Gastrocnemius medialis (tissue), 4 donors: ENCODE data around the gene RAB7A.

Source experiments
- POLR2A ChIP-seq, 2 donors: fragments of 450-650 bp; IDR thresholded peaks; one replicate each; pipeline ENCODE4 v1.6.1; 2017; ENCODE audit warnings: antibody characterized with exemption in 2 of 2, mild to moderate bottlenecking in 2 of 2, moderate library complexity in 2 of 2
- TF ChIP-seq, protein P1 (sequence below), 5 experiments: fragments of 450-650 bp in 3 of 5; fragments of 200-600 bp in 2 of 5; sonication (generic) in 2 of 5; IDR thresholded peaks in 4 of 5; conservative IDR thresholded peaks in 1 of 5; 1 replicate in 4 of 5; 2 replicates in 1 of 5; pipeline ENCODE4 v1.5.1; 2016 to 2019; ENCODE audit warnings: antibody characterized with exemption in 5 of 5, mild to moderate bottlenecking in 3 of 5, moderate library complexity in 3 of 5

DNA sequence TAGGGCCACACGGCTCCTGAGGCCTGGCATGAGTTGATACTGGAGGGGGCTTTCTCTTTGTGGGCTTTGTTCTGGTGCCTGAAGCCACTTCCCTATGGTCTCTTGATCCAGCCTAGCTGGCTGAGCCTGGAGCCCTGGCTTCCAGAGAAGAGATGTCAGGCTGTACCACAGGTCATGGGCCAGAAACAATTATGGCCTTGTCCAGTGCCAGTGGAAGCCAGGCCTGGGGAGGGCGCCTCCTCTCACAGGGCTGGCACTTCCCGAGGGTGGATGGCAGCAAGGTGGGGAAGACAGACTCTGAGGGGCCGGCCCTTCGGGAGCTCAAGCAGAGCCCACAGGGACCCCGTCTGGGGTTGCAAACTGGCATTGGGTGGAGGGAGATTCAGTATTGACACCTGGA is 118.5 kb downstream of the RAB7A start:
- TF ChIP-seq, protein P1, sequence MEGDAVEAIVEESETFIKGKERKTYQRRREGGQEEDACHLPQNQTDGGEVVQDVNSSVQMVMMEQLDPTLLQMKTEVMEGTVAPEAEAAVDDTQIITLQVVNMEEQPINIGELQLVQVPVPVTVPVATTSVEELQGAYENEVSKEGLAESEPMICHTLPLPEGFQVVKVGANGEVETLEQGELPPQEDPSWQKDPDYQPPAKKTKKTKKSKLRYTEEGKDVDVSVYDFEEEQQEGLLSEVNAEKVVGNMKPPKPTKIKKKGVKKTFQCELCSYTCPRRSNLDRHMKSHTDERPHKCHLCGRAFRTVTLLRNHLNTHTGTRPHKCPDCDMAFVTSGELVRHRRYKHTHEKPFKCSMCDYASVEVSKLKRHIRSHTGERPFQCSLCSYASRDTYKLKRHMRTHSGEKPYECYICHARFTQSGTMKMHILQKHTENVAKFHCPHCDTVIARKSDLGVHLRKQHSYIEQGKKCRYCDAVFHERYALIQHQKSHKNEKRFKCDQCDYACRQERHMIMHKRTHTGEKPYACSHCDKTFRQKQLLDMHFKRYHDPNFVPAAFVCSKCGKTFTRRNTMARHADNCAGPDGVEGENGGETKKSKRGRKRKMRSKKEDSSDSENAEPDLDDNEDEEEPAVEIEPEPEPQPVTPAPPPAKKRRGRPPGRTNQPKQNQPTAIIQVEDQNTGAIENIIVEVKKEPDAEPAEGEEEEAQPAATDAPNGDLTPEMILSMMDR (IDR thresholded peaks at IDR 0.05 in 4 of 5, conservative IDR thresholded peaks at IDR 0.05 in 1 of 5): no peak
- TF ChIP-seq POLR2A (IDR thresholded peaks at IDR 0.05): no peak
